ENCODE data around the gene CAPG.

The CAPG gene

GRCh38 chr2:85427300-85427835 lies 17.2 kb upstream of the CAPG start:
- DNase-seq, result no peak
- no peak overlapping the region for H3K27ac Mint-ChIP-seq
- H3K27me3 Mint-ChIP-seq (ENCODE audit: low read depth, poor library complexity), result peaks cover 3% of the 10 kb centered on the region
- peaks cover 56% of the 10 kb centered on the region for H3K4me1 Mint-ChIP-seq
- H3K4me3 Mint-ChIP-seq, result no peak overlapping the region
- H3K9me3 Mint-ChIP-seq, result no peaks in the 10 kb centered on the region
- H3K36me3 Mint-ChIP-seq (ENCODE audit: low read depth), result no peaks in the 10 kb centered on the region
- no peak for TF ChIP-seq CTCF (IDR thresholded peaks at IDR 0.05)

GRCh38 chr2:85425588-85425987 lies 15.4 kb upstream of the CAPG start:
- no peak for DNase-seq
- no peak overlapping the region for H3K4me3 Mint-ChIP-seq
- no peak overlapping the region for H3K27ac Mint-ChIP-seq
- no peaks in the 10 kb centered on the region for H3K36me3 Mint-ChIP-seq (ENCODE audit: low read depth)
- peaks cover 60% of the 10 kb centered on the region for H3K4me1 Mint-ChIP-seq
- TF ChIP-seq CTCF (IDR thresholded peaks at IDR 0.05), result no peak
- no peaks in the 10 kb centered on the region for H3K9me3 Mint-ChIP-seq
- peaks cover 3% of the 10 kb centered on the region for H3K27me3 Mint-ChIP-seq (ENCODE audit: low read depth, poor library complexity)

- no peaks in the 10 kb centered on the region for H3K36me3 Mint-ChIP-seq (ENCODE audit: low read depth)
- no peak overlapping the region for H3K4me3 Mint-ChIP-seq
Observed at GRCh38 chr2:85423525-85423924, 13.4 kb upstream of the CAPG start.

GRCh38 chr2:85422072-85422457 lies 11.9 kb upstream of the CAPG start:
- peaks cover 4% of the 10 kb centered on the region for H3K27me3 Mint-ChIP-seq (ENCODE audit: low read depth, poor library complexity)
- H3K27ac Mint-ChIP-seq, result peak overlapping the region; percentile 98
- H3K4me1 Mint-ChIP-seq, result peaks cover 55% of the 10 kb centered on the region
- no peaks in the 10 kb centered on the region for H3K9me3 Mint-ChIP-seq
- no peak overlapping the region for H3K4me3 Mint-ChIP-seq
- TF ChIP-seq CTCF (IDR thresholded peaks at IDR 0.05), result no peak
- H3K36me3 Mint-ChIP-seq (ENCODE audit: low read depth), result no peaks in the 10 kb centered on the region
- no peak for DNase-seq

More at GRCh38 chr2:85423525-85423924, 13.4 kb upstream of the CAPG start:
- no peak for TF ChIP-seq CTCF (IDR thresholded peaks at IDR 0.05)
- DNase-seq, result no peak
- Mint-ChIP-seq H3K27me3 (ENCODE audit: low read depth, poor library complexity) (no peaks in the 10 kb centered on the region), H3K9me3 (no peaks in the 10 kb centered on the region), H3K27ac (peak overlapping the region; percentile 54), H3K4me1 (peaks cover 61% of the 10 kb centered on the region)

GRCh38 chr2:85421260-85422071 lies 11.3 kb upstream of the CAPG start:
- H3K27ac Mint-ChIP-seq, result peak overlapping the region; percentile 98
- H3K4me1 Mint-ChIP-seq, result peaks cover 55% of the 10 kb centered on the region
- peaks cover 4% of the 10 kb centered on the region for H3K27me3 Mint-ChIP-seq (ENCODE audit: low read depth, poor library complexity)
- DNase-seq, result no peak
- H3K9me3 Mint-ChIP-seq, result no peaks in the 10 kb centered on the region
- H3K36me3 Mint-ChIP-seq (ENCODE audit: low read depth), result no peaks in the 10 kb centered on the region
- TF ChIP-seq CTCF (IDR thresholded peaks at IDR 0.05), result no peak
- peak overlapping the region; percentile 28 for H3K4me3 Mint-ChIP-seq
